GM13977 (cell line): Measurements from ENCODE around the gene RBM19.

ENCODE experiments used
- DNase-seq: peaks from one replicate; pipeline ENCODE4 v3.0.0; 2012; ENCODE audit warnings: low spot score
- in situ Hi-C: fragments of 300-500 bp; cut with MboI; formaldehyde crosslinking; loops from one replicate; pipeline ENCODE4 v1.12.0; 2022; ENCODE audit warnings: low sequenced_read_pairs, low pct_unique_long_range_greater_than_20kb, mixed read lengths, inconsistent platforms; ENCODE audit not compliant: unreplicated experiment
- TF ChIP-seq, protein P1 (sequence below): IDR thresholded peaks from 2 replicates; pipeline ENCODE4 v1.5.1; 2012; ENCODE audit warnings: mild to moderate bottlenecking, control low read depth; ENCODE audit not compliant: insufficient read depth; ENCODE audit errors: extremely low read depth, missing control alignments

Gene RBM19

DNA sequence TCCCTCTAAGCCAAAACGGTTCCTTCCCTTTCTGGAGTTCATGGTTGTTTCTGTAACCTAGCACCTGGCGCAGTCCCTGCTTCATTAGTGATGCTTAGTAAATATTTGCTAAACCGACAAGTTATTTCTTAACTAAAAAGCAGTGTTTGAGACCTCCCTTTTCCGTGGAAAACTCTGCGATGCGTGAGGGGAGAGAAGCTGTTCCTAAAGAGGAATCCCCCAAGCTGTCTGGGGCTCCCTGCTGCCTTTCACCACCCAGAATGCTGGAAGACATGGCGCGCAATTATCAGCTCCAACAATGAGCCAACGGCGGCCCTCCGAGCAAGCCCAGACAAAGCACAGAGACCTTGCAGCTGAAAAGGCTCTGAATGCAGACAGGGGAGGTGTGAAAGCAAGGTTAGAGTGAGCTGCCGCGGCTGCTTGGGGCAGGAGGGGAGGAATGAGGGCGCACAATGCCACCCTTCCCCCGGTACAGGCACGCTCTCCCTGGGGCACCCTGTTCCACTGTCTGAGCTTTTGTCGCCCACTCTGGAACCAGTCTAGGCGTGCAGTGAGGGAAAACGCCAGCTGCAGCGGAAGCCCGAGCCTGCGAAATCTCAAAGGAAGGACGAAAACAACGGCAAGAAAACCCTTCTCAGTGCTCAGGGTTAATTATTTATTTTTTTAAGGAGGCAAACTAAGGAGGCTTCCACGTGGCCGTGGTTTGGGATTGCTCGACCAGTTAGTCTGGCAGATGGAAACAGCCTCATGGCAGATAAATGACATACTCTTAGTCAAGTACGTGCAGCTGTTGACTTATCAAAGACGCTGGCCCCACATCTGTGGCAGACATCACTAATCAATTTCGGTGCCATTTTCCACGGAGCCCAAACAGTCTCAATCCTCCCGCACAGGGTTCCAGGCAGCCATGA is 66.3 kb downstream of the RBM19 start:
- DNase-seq, result no peak
- TF ChIP-seq, protein P1, sequence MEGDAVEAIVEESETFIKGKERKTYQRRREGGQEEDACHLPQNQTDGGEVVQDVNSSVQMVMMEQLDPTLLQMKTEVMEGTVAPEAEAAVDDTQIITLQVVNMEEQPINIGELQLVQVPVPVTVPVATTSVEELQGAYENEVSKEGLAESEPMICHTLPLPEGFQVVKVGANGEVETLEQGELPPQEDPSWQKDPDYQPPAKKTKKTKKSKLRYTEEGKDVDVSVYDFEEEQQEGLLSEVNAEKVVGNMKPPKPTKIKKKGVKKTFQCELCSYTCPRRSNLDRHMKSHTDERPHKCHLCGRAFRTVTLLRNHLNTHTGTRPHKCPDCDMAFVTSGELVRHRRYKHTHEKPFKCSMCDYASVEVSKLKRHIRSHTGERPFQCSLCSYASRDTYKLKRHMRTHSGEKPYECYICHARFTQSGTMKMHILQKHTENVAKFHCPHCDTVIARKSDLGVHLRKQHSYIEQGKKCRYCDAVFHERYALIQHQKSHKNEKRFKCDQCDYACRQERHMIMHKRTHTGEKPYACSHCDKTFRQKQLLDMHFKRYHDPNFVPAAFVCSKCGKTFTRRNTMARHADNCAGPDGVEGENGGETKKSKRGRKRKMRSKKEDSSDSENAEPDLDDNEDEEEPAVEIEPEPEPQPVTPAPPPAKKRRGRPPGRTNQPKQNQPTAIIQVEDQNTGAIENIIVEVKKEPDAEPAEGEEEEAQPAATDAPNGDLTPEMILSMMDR, result no peak
- in situ Hi-C loops, result loop anchor here (25.0 kb wide), 2 partner anchors 463 to 588 kb away; no protein-coding TSS in a partner anchor

DNA sequence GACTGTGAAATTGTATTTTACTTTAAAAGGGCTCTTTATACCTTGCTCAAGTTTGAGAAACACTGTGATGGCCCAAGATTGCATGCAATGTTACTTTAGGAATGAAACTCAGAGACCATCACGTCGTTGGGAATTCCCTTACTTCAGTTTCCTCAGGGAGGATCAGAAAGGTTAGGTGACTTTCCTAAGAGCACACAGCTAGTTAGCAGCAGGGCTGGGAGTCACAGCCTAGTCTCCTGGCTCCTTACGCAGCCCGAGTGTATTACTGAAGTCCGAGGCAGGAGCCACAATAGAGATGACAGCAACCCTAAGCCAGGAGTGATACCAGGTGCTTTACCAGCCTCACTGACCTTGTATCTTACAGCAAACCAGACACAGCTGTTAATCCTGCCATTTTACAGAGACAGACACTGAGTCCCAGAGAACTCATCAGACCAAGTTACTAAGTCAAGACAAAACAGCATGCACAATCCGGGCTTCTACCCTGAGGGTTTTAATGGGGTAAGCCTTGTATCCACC is 67.0 kb downstream of the RBM19 start:
- DNase-seq, result no peak
- in situ Hi-C loops, result no loop called here
- TF ChIP-seq, protein P1, result no peak

DNA sequence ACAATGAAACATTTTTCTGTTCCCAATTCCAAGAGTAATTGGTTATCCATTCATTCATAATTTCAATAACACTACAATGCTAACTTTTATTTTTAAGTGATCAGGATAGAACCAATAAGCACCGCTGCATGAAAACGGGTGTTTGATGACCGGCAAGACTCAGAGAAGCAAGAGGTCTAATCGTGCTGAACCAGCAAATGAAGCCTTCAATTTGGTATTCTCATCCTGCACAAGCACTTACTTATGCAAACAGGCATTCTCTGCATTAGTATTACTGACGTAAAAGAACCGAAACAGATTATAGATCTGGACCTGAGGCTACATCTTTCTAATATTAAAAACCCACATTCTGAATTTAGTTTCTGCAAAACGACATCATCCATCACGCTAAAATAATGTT is 67.7 kb downstream of the RBM19 start:
- TF ChIP-seq, protein P1, result no peak
- in situ Hi-C loops, result no loop called here
- DNase-seq, result no peak

DNA sequence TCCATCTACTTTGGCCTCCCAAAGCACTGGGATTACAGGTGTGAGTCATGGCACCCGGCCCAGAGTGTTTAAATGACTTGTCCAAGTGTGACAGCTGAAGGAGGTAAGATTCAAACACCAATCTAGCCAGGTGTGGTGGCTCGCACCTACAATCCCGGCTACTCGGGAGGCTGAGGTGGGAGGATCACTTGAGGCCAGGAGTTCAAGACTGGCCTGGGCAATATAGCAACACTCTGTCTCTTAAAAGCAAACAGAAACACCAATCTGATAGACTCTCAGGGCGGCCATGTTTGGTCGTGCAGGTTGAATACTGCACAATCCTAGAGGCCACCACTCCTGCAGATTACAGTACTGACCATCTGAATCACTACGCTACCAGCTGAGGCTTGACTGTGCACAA is 68.7 kb downstream of the RBM19 start:
- DNase-seq, result no peak
- in situ Hi-C loops, result no loop called here
- TF ChIP-seq, protein P1, result no peak

DNA sequence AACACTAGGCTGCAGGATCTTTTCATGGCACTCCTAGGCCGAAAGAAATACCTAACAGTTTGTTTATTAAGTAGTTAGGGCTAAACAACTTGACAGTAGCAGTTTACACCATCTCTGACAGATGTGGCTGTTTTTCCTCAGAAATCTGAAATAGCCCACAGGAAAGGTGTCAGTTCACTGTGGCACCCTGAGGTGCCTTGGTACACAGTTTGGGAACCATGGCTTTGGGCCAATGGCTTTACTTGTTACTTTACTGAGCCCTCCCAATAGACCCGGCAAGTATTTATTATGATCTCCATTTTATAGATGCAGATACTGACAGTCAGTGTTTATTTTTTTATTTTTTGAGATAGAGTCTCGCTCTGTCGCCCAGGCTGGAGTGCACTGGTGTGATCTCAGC is 69.3 kb downstream of the RBM19 start:
- no peak for DNase-seq
- in situ Hi-C loops, result no loop called here
- TF ChIP-seq, protein P1, result no peak

DNA sequence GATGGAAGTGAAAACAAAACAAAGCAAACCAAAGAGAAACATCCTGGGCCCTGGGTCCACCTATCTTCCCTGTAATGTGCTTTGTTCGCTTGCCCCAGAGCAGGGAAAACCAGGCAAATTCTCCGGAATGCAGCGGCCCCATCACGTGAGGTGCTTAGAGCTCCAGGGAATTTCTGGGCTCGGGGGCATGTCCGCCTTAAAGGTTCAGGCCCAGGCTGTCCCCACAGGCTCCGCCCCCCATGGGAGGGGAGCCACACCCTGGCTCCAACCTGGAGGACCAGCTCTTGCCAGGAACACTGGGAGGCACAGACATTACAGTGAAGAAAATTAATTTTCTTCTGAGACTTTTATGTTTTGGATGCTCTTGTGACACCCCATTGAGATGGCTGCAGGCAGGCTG is 69.9 kb downstream of the RBM19 start:
- in situ Hi-C loops, result no loop called here
- TF ChIP-seq, protein P1, result no peak
- no peak for DNase-seq
